ENCODE measurements around the gene AFAP1L2. TPM values are rescaled to one million over a fixed set of nuclear protein-coding genes. Genes with fewer than 3 reads are reported as not detected.

Gene AFAP1L2
- total RNA-seq, 1 experiment from 2014 or later, result 170 TPM

DNA sequence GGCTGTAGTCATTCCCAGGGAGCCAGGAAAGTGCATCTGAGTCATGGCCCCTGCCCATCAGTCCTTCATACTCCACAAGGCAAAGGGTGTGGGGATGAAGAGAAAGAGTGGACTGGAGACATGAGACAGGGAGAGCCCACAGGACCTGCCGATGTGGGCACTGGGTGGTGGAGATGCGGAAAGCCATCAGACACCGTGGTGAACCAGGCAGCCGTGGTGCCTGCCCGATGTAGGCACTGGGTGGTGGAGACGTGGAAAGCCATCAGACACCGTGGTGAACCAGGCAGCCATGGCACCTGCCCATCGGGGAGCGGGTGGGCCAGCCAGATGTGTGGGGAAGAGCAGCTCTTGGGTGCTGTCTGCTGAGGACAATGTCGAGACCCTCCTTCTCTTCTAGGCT is 58.6 kb downstream of the AFAP1L2 start:
- no peak overlapping the region for H3K4me3 ChIP-seq (ENCODE audit: low read depth in 2 of 2, low read length in 2 of 2)
- ChIA-PET POLR2A (no interaction called here), CTCF (no interaction called here)
- in situ Hi-C loops (cut with HindIII; ENCODE audit: low pct_unique_long_range_greater_than_20kb, low sequenced_read_pairs), result no loop called here
- peaks cover 52% of the 10 kb centered on the region for H3K4me1 ChIP-seq (ENCODE audit: control insufficient read depth, insufficient read depth, low read length)
- TF ChIP-seq SIN3A (IDR thresholded peaks at IDR 0.05; ENCODE audit: borderline replicate concordance, insufficient read depth, low read depth, low read length), result no peak
- TF ChIP-seq CTCF (IDR thresholded peaks at IDR 0.05), result no peak
- no peak for TF ChIP-seq REST (IDR thresholded peaks at IDR 0.05; ENCODE audit: insufficient read depth in 1 of 2, low read depth in 2 of 2, low read length in 1 of 2)
- TF ChIP-seq TCF7L2 (IDR thresholded peaks at IDR 0.05; ENCODE audit: low read depth, low read length), result no peak
- no peak for TF ChIP-seq POLR2AphosphoS5 (IDR thresholded peaks at IDR 0.05; ENCODE audit: low read depth, low read length)
- H3K9me3 ChIP-seq (ENCODE audit: control insufficient read depth, insufficient read depth, low read depth, low read length), result no peaks in the 10 kb centered on the region
- no peak for ATAC-seq
- no TSS peak for BruUV-seq (replicated peaks)
- no peaks in the 10 kb centered on the region for H3K27me3 ChIP-seq (ENCODE audit: control insufficient read depth, insufficient read depth, low read length)
- no peak overlapping the region for H3K27ac ChIP-seq (ENCODE audit: low read length)
- intact Hi-C loops (cut with micrococcal nuclease; ENCODE audit: unreplicated experiment), result no loop called here
- DNase-seq (ENCODE audit: low read depth, low spot score), result no peak
- no peaks in the 10 kb centered on the region for H3K36me3 ChIP-seq (ENCODE audit: control insufficient read depth, insufficient read depth, low read length)

- no TSS peak for BruUV-seq (replicated peaks)
- Histone ChIP-seq H3K9me3 (ENCODE audit: control insufficient read depth, insufficient read depth, low read depth, low read length) (no peaks in the 10 kb centered on the region), H3K27ac (ENCODE audit: low read length) (0 out of 2 replicates have a peak overlapping the region, but pooled peaks have one; percentile 36), H3K27me3 (ENCODE audit: control insufficient read depth, insufficient read depth, low read length) (no peaks in the 10 kb centered on the region), H3K4me3 (ENCODE audit: low read depth in 2 of 2, low read length in 2 of 2) (no peak overlapping the region), H3K36me3 (ENCODE audit: control insufficient read depth, insufficient read depth, low read length) (no peaks in the 10 kb centered on the region), H3K4me1 (ENCODE audit: control insufficient read depth, insufficient read depth, low read length) (peaks cover 41% of the 10 kb centered on the region)
- TF ChIP-seq SIN3A (IDR thresholded peaks at IDR 0.05; ENCODE audit: borderline replicate concordance, insufficient read depth, low read depth, low read length) (no peak), REST (IDR thresholded peaks at IDR 0.05; ENCODE audit: insufficient read depth in 1 of 2, low read depth in 2 of 2, low read length in 1 of 2) (no peak), CTCF (IDR thresholded peaks at IDR 0.05) (no peak), TCF7L2 (IDR thresholded peaks at IDR 0.05; ENCODE audit: low read depth, low read length) (no peak), POLR2AphosphoS5 (IDR thresholded peaks at IDR 0.05; ENCODE audit: low read depth, low read length) (no peak)
- ChIA-PET CTCF (interaction anchor here (0.6 kb wide), 1 partner anchor 84 kb away, joined by 3 read pairs; no protein-coding TSS in a partner anchor), POLR2A (interaction anchor here (0.5 kb wide), 1 partner anchor 296 kb away, joined by 5 read pairs; no protein-coding TSS in a partner anchor)
- intact Hi-C loops (cut with micrococcal nuclease; ENCODE audit: unreplicated experiment), result no loop called here
- ATAC-seq, result peak; percentile 20; the same call in 1 of the 2 replicates
- in situ Hi-C loops (cut with HindIII; ENCODE audit: low pct_unique_long_range_greater_than_20kb, low sequenced_read_pairs), result no loop called here
- no peak for DNase-seq (ENCODE audit: low read depth, low spot score)
These were observed 60.4 kb downstream of the AFAP1L2 start for GRCh38 chr10:114343623-114344505.

Measured in Panc1 (cell line).